Gastrocnemius medialis (tissue), 4 donors: ENCODE results near the gene CCSER2. TPM values are rescaled to one million over a fixed set of nuclear protein-coding genes. Genes with fewer than 3 reads are reported as not detected.

ENCODE experiments used
- ATAC-seq, 2 donors: fragments of 150-250 bp; one replicate each; pipeline ENCODE4 v1.9.1; 2016
- DNase-seq, 2 donors: peaks; one replicate each; pipeline ENCODE4 v3.0.0-alpha.2; 2019
- H3K27ac ChIP-seq, 4 donors: fragments of 200-600 bp; sonication (generic); 1 replicate in 1 of 4; 2 replicates in 3 of 4; pipeline ENCODE4 v1.5.1; 2016 to 2018; ENCODE audit warnings: mild to moderate bottlenecking in 2 of 4, moderate library complexity in 1 of 4
- H3K27me3 ChIP-seq, 3 donors: fragments of 200-600 bp; sonication (generic) in 2 of 3; 1 replicate in 1 of 3; 2 replicates in 2 of 3; pipeline versions ENCODE4 v1.5.1 to v1.6.0; 2016 to 2019; ENCODE audit warnings: mild to moderate bottlenecking in 1 of 3, moderate library complexity in 1 of 3
- H3K36me3 ChIP-seq, 2 donors: fragments of 200-600 bp; sonication (generic) in 1 of 2; one replicate each; pipeline ENCODE4 v1.5.1; 2017 to 2018
- H3K4me1 ChIP-seq, 2 donors: fragments of 200-600 bp; sonication (generic) in 1 of 2; one replicate each; pipeline ENCODE4 v1.5.1; 2016 to 2017; ENCODE audit warnings: mild to moderate bottlenecking in 2 of 2
- H3K4me3 ChIP-seq, 4 donors: fragments of 200-600 bp; sonication (generic) in 3 of 4; 1 replicate in 1 of 4; 2 replicates in 3 of 4; pipeline ENCODE4 v1.5.1; 2016 to 2019; ENCODE audit warnings: mild to moderate bottlenecking in 2 of 4
- H3K9me3 ChIP-seq, 3 donors: fragments of 200-600 bp; sonication (generic) in 2 of 3; 1 replicate in 1 of 3; 2 replicates in 2 of 3; pipeline ENCODE4 v1.5.1; 2016 to 2019
- CTCF ChIP-seq, 5 experiments: fragments of 450-650 bp in 3 of 5; fragments of 200-600 bp in 2 of 5; sonication (generic) in 2 of 5; IDR thresholded peaks in 4 of 5; conservative IDR thresholded peaks in 1 of 5; 1 replicate in 4 of 5; 2 replicates in 1 of 5; pipeline ENCODE4 v1.5.1; 2016 to 2019; ENCODE audit warnings: antibody characterized with exemption in 5 of 5, mild to moderate bottlenecking in 3 of 5, moderate library complexity in 3 of 5
- POLR2A ChIP-seq, 2 donors: fragments of 450-650 bp; IDR thresholded peaks; one replicate each; pipeline ENCODE4 v1.6.1; 2017; ENCODE audit warnings: antibody characterized with exemption in 2 of 2, mild to moderate bottlenecking in 2 of 2, moderate library complexity in 2 of 2
- in situ Hi-C, 4 donors: fragments of 200-750 bp; cut with MboI; loops; one replicate each; pipeline versions ENCODE4 v1.15.0 to v1.8.0; 2017; ENCODE audit warnings: low sequenced_read_pairs in 4 of 4
- intact Hi-C: fragments of 100-400 bp; cut with DNase I; formaldehyde crosslinking; loops from one replicate; pipeline ENCODE4 v1.15.1; 2023; ENCODE audit warnings: low total_unique reads
- total RNA-seq, 4 donors: library from RNA; depleted of rRNA; stranded (reverse); fragments of >200 nt; gene quantifications; one replicate each; pipeline versions ENCODE4 v1.1.0 to v1.2.3, GENCODE V29; 2016

Gene CCSER2
- total RNA-seq, 4 donors from 2014 or later = 39.8 to 61.8 (median 49.2) TPM

DNA sequence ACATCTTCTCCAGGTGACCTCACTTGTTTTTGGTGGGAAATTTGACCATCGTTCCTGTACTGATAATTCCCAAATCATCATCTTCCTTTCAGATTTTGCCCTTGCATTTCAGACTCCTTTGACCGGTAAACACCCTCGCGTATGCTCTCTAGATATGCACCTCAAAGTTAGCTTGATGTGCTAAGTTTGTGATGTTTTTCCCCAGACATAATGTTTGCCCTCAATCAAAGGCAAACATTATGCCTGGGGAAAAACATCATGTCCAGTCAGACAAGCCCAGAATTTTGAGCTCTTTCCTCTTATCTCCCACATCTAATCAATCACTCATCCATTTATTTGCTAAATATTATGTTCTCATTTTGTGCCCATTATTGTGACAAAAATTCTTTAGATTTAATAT lies 26.2 kb downstream of the CCSER2 start:
- no peaks in the 10 kb centered on the region for H3K36me3 ChIP-seq
- H3K4me1 ChIP-seq = peaks cover 29 to 34% of the 10 kb centered on the region in 2 donors
- TF ChIP-seq POLR2A (IDR thresholded peaks at IDR 0.05) (no peak), CTCF (IDR thresholded peaks at IDR 0.05 in 4 of 5, conservative IDR thresholded peaks at IDR 0.05 in 1 of 5) (no peak)
- ATAC-seq (no peak), DNase-seq (no peak)
- no peaks in the 10 kb centered on the region for H3K9me3 ChIP-seq
- no peak overlapping the region for H3K27ac ChIP-seq
- intact Hi-C loops = no loop called here
- in situ Hi-C loops = no loop called here
- no peaks in the 10 kb centered on the region for H3K27me3 ChIP-seq
- no peak overlapping the region for H3K4me3 ChIP-seq

GRCh38 chr10:84355106-84355505 lies 26.7 kb downstream of the CCSER2 start:
- TF ChIP-seq CTCF (IDR thresholded peaks at IDR 0.05 in 4 of 5, conservative IDR thresholded peaks at IDR 0.05 in 1 of 5) (no peak), POLR2A (IDR thresholded peaks at IDR 0.05) (no peak)
- H3K4me1 ChIP-seq = peaks cover 29 to 38% of the 10 kb centered on the region in 2 donors
- in situ Hi-C loops = no loop called here
- H3K9me3 ChIP-seq = no peaks in the 10 kb centered on the region
- no peak overlapping the region for H3K4me3 ChIP-seq
- no peaks in the 10 kb centered on the region for H3K27me3 ChIP-seq
- no peak for DNase-seq
- no peak for ATAC-seq
- intact Hi-C loops = no loop called here
- no peaks in the 10 kb centered on the region for H3K36me3 ChIP-seq
- H3K27ac ChIP-seq = no peak overlapping the region

- TF ChIP-seq POLR2A (IDR thresholded peaks at IDR 0.05) = no peak
- Histone ChIP-seq H3K4me3 (no peak overlapping the region), H3K9me3 (no peaks in the 10 kb centered on the region), H3K36me3 (no peaks in the 10 kb centered on the region), H3K27ac (no peak overlapping the region), H3K27me3 (no peaks in the 10 kb centered on the region), H3K4me1 (peaks cover 32 to 51% of the 10 kb centered on the region in 2 donors)
- in situ Hi-C loops (no loop called here), intact Hi-C loops (no loop called here)
- no peak for DNase-seq
- no peak for ATAC-seq
Observed at GRCh38 chr10:84356928-84357327, 28.5 kb downstream of the CCSER2 start.

- H3K27ac ChIP-seq = no peak overlapping the region
- no peak for DNase-seq
- ATAC-seq = no peak
- TF ChIP-seq CTCF (IDR thresholded peaks at IDR 0.05 in 4 of 5, conservative IDR thresholded peaks at IDR 0.05 in 1 of 5) (no peak), POLR2A (IDR thresholded peaks at IDR 0.05) (no peak)
- no peaks in the 10 kb centered on the region for H3K9me3 ChIP-seq
- intact Hi-C loops = no loop called here
- no peaks in the 10 kb centered on the region for H3K27me3 ChIP-seq
- in situ Hi-C loops = no loop called here
- peaks cover 32 to 51% of the 10 kb centered on the region in 2 donors for H3K4me1 ChIP-seq
- no peaks in the 10 kb centered on the region for H3K36me3 ChIP-seq
- H3K4me3 ChIP-seq = no peak overlapping the region
Observed at GRCh38 chr10:84358743-84359142, 30.4 kb downstream of the CCSER2 start.

- no peaks in the 10 kb centered on the region for H3K27me3 ChIP-seq
- ATAC-seq (peak in 1 of 2 donors; percentile 46), DNase-seq (no peak)
- H3K9me3 ChIP-seq = no peaks in the 10 kb centered on the region
- H3K4me3 ChIP-seq = peak overlapping the region; percentile 19 to 47 (median 26)
- peaks cover 32 to 39% of the 10 kb centered on the region in 2 donors for H3K4me1 ChIP-seq
- TF ChIP-seq CTCF (IDR thresholded peaks at IDR 0.05 in 4 of 5, conservative IDR thresholded peaks at IDR 0.05 in 1 of 5) = no peak
- no peak for TF ChIP-seq POLR2A (IDR thresholded peaks at IDR 0.05)
- H3K27ac ChIP-seq = peak overlapping the region in 2 of 4 donors; percentile 19 to 21
- intact Hi-C loops (no loop called here), in situ Hi-C loops (loop anchor here in 1 of 4 donors (10.0 kb wide), 1 partner anchor 96 kb away; no protein-coding TSS in a partner anchor)
- H3K36me3 ChIP-seq = no peaks in the 10 kb centered on the region
Observed at GRCh38 chr10:84360637-84361365, 32.4 kb downstream of the CCSER2 start.
